ENCODE results near the gene KLRC3.

KLRC3 gene

GRCh38 chr12:10364815-10365622 lies 55.4 kb downstream of the KLRC3 start:
- H4K20me1 ChIP-seq (ENCODE audit: insufficient read depth, low read length), result no peaks in the 10 kb centered on the region
- peak overlapping the region; percentile 98 for H2AFZ ChIP-seq (ENCODE audit: low read depth, low read length)
- peak overlapping the region; percentile 18 to 62 for H3K4me3 ChIP-seq (ENCODE audit: low read depth in 1 of 2, low read length in 2 of 2)
- ATAC-seq (ENCODE audit: insufficient read depth, low read depth), result peak; percentile 85
- peak overlapping the region; percentile 66 for H3K9ac ChIP-seq (ENCODE audit: low read depth, low read length)
- no peak for TF ChIP-seq EZH2 (IDR thresholded peaks at IDR 0.05; ENCODE audit: borderline replicate concordance, low read depth, low read length, severe bottlenecking)
- TF ChIP-seq, protein P1, sequence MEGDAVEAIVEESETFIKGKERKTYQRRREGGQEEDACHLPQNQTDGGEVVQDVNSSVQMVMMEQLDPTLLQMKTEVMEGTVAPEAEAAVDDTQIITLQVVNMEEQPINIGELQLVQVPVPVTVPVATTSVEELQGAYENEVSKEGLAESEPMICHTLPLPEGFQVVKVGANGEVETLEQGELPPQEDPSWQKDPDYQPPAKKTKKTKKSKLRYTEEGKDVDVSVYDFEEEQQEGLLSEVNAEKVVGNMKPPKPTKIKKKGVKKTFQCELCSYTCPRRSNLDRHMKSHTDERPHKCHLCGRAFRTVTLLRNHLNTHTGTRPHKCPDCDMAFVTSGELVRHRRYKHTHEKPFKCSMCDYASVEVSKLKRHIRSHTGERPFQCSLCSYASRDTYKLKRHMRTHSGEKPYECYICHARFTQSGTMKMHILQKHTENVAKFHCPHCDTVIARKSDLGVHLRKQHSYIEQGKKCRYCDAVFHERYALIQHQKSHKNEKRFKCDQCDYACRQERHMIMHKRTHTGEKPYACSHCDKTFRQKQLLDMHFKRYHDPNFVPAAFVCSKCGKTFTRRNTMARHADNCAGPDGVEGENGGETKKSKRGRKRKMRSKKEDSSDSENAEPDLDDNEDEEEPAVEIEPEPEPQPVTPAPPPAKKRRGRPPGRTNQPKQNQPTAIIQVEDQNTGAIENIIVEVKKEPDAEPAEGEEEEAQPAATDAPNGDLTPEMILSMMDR (IDR thresholded peaks at IDR 0.05; ENCODE audit: borderline replicate concordance, extremely low read depth, low read length, poor library complexity, severe bottlenecking), result no peak
- peaks cover 34% of the 10 kb centered on the region for H3K4me1 ChIP-seq (ENCODE audit: insufficient read depth, low read length)
- peak; percentile 83 for DNase-seq
- peak overlapping the region; percentile 93 for H3K27ac ChIP-seq (ENCODE audit: low read length)
- peak overlapping the region; percentile 87 for H3K4me2 ChIP-seq (ENCODE audit: insufficient read depth, low read length)
- H3K9me3 ChIP-seq (ENCODE audit: insufficient read depth, low read length, severe bottlenecking), result no peaks in the 10 kb centered on the region
- H3K27me3 ChIP-seq (ENCODE audit: insufficient read depth, low read length, poor library complexity), result no peaks in the 10 kb centered on the region
- H3K79me2 ChIP-seq (ENCODE audit: insufficient read depth, low read length), result no peaks in the 10 kb centered on the region
- H3K36me3 ChIP-seq (ENCODE audit: insufficient read depth, low read length), result no peaks in the 10 kb centered on the region

GRCh38 chr12:10363914-10364814 lies 56.2 kb downstream of the KLRC3 start:
- H3K4me1 ChIP-seq (ENCODE audit: insufficient read depth, low read length), result peaks cover 34% of the 10 kb centered on the region
- H3K4me2 ChIP-seq (ENCODE audit: insufficient read depth, low read length), result peak overlapping the region; percentile 87
- H3K36me3 ChIP-seq (ENCODE audit: insufficient read depth, low read length), result no peaks in the 10 kb centered on the region
- peak overlapping the region; percentile 98 for H2AFZ ChIP-seq (ENCODE audit: low read depth, low read length)
- H3K4me3 ChIP-seq (ENCODE audit: low read depth in 1 of 2, low read length in 2 of 2), result peak overlapping the region; percentile 18 to 62
- no peaks in the 10 kb centered on the region for H3K9me3 ChIP-seq (ENCODE audit: insufficient read depth, low read length, severe bottlenecking)
- peak overlapping the region; percentile 93 for H3K27ac ChIP-seq (ENCODE audit: low read length)
- peak; percentile 65 for ATAC-seq (ENCODE audit: insufficient read depth, low read depth)
- H3K27me3 ChIP-seq (ENCODE audit: insufficient read depth, low read length, poor library complexity), result no peaks in the 10 kb centered on the region
- H4K20me1 ChIP-seq (ENCODE audit: insufficient read depth, low read length), result no peaks in the 10 kb centered on the region
- H3K79me2 ChIP-seq (ENCODE audit: insufficient read depth, low read length), result no peaks in the 10 kb centered on the region
- peak overlapping the region; percentile 66 for H3K9ac ChIP-seq (ENCODE audit: low read depth, low read length)
- TF ChIP-seq, protein P1 (IDR thresholded peaks at IDR 0.05; ENCODE audit: borderline replicate concordance, extremely low read depth, low read length, poor library complexity, severe bottlenecking), result no peak
- no peak for TF ChIP-seq EZH2 (IDR thresholded peaks at IDR 0.05; ENCODE audit: borderline replicate concordance, low read depth, low read length, severe bottlenecking)
- DNase-seq, result peak; percentile 52

DNA sequence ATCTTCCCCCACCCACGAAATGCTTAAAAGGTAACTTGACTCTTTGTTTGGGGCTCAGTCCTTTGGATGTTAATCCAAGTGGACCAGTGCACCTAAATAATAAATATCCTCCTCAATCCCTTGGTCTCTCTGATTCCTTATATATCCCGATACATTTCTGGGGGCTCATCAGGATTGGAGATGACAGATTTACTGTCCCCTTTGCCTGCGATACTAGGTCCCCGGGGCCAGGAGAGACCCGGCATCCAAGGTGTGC lies 56.8 kb downstream of the KLRC3 start:
- TF ChIP-seq EZH2 (IDR thresholded peaks at IDR 0.05; ENCODE audit: borderline replicate concordance, low read depth, low read length, severe bottlenecking), result no peak
- TF ChIP-seq, protein P1 (IDR thresholded peaks at IDR 0.05; ENCODE audit: borderline replicate concordance, extremely low read depth, low read length, poor library complexity, severe bottlenecking), result no peak
- H3K4me1 ChIP-seq (ENCODE audit: insufficient read depth, low read length), result peaks cover 34% of the 10 kb centered on the region
- H4K20me1 ChIP-seq (ENCODE audit: insufficient read depth, low read length), result no peaks in the 10 kb centered on the region
- H3K27ac ChIP-seq (ENCODE audit: low read length), result peak overlapping the region; percentile 93
- H2AFZ ChIP-seq (ENCODE audit: low read depth, low read length), result peak overlapping the region; percentile 98
- H3K79me2 ChIP-seq (ENCODE audit: insufficient read depth, low read length), result no peaks in the 10 kb centered on the region
- ATAC-seq (ENCODE audit: insufficient read depth, low read depth) (no peak), DNase-seq (no peak)
- no peaks in the 10 kb centered on the region for H3K36me3 ChIP-seq (ENCODE audit: insufficient read depth, low read length)
- no peaks in the 10 kb centered on the region for H3K9me3 ChIP-seq (ENCODE audit: insufficient read depth, low read length, severe bottlenecking)
- no peak overlapping the region for H3K4me3 ChIP-seq (ENCODE audit: low read depth in 1 of 2, low read length in 2 of 2)
- H3K9ac ChIP-seq (ENCODE audit: low read depth, low read length), result peak overlapping the region; percentile 66; the same call in 1 of the 2 replicates
- peak overlapping the region; percentile 87 for H3K4me2 ChIP-seq (ENCODE audit: insufficient read depth, low read length)
- H3K27me3 ChIP-seq (ENCODE audit: insufficient read depth, low read length, poor library complexity), result no peaks in the 10 kb centered on the region
